Activated CD8-positive, alpha-beta memory T cell treated with anti-CD3 and anti-CD28 coated beads for 36 hours (primary cell): ENCODE data around the gene CHD2. TPM values are rescaled to one million over a fixed set of nuclear protein-coding genes. Genes with fewer than 3 reads are reported as not detected.

Experiments used
- CTCF ChIA-PET: fragments of 350-600 bp; sonication (Branson Sonifier 250); formaldehyde crosslinking; loops from one replicate; lab custom pipeline; 2021; ENCODE audit warnings: antibody characterized with exemption; lab: Charles Lee
- POLR2A ChIA-PET: fragments of 350-600 bp; sonication (Branson Sonifier 250); formaldehyde crosslinking; loops from one replicate; lab custom pipeline; 2021; ENCODE audit warnings: antibody characterized with exemption; lab: Charles Lee
- total RNA-seq, 2 experiments: library from RNA; stranded (reverse); gene quantifications; one replicate each; pipeline ENCODE4 v1.2.3, GENCODE V29; 2021

Gene CHD2
- total RNA-seq, 2 experiments from 2014 or later, result 90.6 to 92.3 TPM

DNA sequence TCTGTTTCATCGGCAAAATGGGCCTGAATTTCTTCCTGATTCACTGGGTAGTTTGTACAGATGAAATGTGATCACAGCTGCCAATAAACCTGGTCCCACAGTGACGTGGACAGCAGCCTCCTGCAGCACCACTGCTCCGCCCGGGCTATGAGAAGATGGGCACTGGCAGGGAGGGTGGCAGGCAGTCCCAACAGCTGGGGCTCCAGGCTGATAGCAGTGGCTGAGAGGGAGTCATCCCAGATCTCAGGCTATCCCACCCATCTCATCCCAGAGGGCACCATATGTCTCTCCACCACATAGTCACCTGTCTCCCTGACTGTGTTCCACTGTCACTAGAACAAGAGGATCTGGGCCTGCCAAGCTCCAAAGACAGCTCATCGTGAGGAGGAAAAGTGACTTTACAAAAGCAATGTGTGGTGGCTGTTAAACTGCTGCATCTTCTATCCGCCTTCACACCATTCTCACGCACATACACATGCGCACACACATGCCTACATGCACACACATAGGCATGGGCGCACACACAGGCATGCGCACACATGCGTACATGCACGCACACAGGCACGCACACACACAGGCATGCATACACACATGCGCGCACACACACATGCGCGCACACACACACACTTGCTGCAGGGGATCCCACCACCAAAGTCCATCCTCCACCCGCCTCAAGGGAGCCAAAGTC lies 142.7 kb downstream of the CHD2 start:
- ChIA-PET POLR2A (no interaction called here), CTCF (interaction anchor here (0.5 to 1.4 kb wide), 2 partner anchors 12 to 163 kb away, joined by 3 read pairs; no protein-coding TSS in a partner anchor)

GRCh38 chr15:93043621-93044300 lies 143.6 kb downstream of the CHD2 start:
- CTCF ChIA-PET, result interaction anchor here (0.5 to 1.4 kb wide), 2 partner anchors 13 to 162 kb away, joined by 3 read pairs; no protein-coding TSS in a partner anchor
- POLR2A ChIA-PET, result no interaction called here

GRCh38 chr15:93044301-93045190 lies 144.4 kb downstream of the CHD2 start:
- POLR2A ChIA-PET, result no interaction called here
- CTCF ChIA-PET, result interaction anchor here (1.4 kb wide), 2 partner anchors 14 kb away, joined by 3 to 4 read pairs; no protein-coding TSS in a partner anchor

DNA sequence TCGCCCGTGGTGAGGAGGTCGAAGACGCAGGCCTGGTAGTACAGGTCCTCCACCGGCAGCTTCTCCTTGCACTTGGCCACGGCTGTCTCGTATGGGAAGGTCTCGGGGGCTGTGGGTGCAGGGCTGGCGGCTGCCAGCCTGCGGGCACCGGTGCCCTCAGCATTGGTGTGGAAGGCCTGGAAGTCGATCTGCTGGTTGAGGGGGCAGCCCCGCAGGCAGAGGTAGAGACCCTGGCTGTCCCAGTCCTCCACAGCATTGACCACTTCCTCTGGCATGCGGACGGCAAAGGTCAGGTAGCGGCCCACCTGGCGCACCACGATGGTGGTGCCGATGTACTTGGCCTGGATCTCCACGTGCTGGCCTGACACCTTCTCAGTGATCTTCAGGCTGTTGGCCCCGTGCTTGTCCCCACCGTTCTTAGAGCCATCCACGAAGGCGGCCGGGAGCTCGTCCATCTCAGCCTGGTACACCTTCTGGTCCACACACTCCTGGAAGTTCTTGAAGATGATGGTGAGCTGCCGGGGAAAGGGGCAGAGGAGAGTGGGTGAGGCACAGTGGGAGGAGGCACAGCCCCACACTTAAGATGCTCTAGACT lies 145.2 kb downstream of the CHD2 start:
- ChIA-PET CTCF (interaction anchor here (1.4 kb wide), 1 partner anchor 15 kb away, joined by 4 read pairs; no protein-coding TSS in a partner anchor), POLR2A (no interaction called here)

DNA sequence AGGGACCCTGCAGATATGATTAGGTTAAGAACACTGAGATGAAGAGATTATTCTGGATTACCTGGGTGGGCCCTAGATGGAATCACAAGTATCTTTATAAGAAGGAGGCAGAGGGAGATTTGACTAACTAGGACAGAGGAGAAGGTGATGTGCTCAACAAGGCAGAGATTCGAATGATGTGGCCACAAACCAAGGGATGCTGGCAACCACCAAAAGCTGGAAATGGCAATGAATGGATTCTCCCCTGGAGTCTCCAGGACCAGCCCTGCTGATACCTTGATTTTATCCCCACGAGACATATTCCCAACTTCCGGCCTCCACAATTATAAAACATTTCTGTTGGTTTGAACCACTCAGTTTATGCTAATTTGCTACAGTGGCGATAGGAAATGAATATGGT lies 146.0 kb downstream of the CHD2 start:
- ChIA-PET CTCF (interaction anchor here (1.4 kb wide), 1 partner anchor 16 kb away, joined by 4 read pairs; no protein-coding TSS in a partner anchor), POLR2A (no interaction called here)

GRCh38 chr15:93046721-93047120 lies 146.6 kb downstream of the CHD2 start:
- CTCF ChIA-PET, result interaction anchor here (0.6 to 1.1 kb wide), 3 partner anchors 10 to 41 kb away, joined by 3 read pairs; no protein-coding TSS in a partner anchor
- POLR2A ChIA-PET, result interaction anchor here (0.6 kb wide), 1 partner anchor 71 kb away, joined by 3 read pairs; no protein-coding TSS in a partner anchor

- POLR2A ChIA-PET, result no interaction called here
- CTCF ChIA-PET, result interaction anchor here (0.6 to 1.1 kb wide), 3 partner anchors 12 to 40 kb away, joined by 3 read pairs; no protein-coding TSS in a partner anchor
These were observed 147.7 kb downstream of the CHD2 start for GRCh38 chr15:93047621-93048425.

GRCh38 chr15:93048426-93048721 lies 148.2 kb downstream of the CHD2 start:
- ChIA-PET CTCF (no interaction called here), POLR2A (no interaction called here)

- ChIA-PET CTCF (no interaction called here), POLR2A (no interaction called here)
These were observed 148.6 kb downstream of the CHD2 start for GRCh38 chr15:93048759-93049161.

- CTCF ChIA-PET, result no interaction called here
- POLR2A ChIA-PET, result no interaction called here
These were observed 149.1 kb downstream of the CHD2 start for GRCh38 chr15:93049233-93049632.

- ChIA-PET POLR2A (no interaction called here), CTCF (no interaction called here)
These were observed 149.9 kb downstream of the CHD2 start for GRCh38 chr15:93049914-93050578.

- ChIA-PET POLR2A (no interaction called here), CTCF (interaction anchor here (1.1 kb wide), 1 partner anchor 20 kb away, joined by 4 read pairs; no protein-coding TSS in a partner anchor)
These were observed 150.5 kb downstream of the CHD2 start for GRCh38 chr15:93050648-93051047.

DNA sequence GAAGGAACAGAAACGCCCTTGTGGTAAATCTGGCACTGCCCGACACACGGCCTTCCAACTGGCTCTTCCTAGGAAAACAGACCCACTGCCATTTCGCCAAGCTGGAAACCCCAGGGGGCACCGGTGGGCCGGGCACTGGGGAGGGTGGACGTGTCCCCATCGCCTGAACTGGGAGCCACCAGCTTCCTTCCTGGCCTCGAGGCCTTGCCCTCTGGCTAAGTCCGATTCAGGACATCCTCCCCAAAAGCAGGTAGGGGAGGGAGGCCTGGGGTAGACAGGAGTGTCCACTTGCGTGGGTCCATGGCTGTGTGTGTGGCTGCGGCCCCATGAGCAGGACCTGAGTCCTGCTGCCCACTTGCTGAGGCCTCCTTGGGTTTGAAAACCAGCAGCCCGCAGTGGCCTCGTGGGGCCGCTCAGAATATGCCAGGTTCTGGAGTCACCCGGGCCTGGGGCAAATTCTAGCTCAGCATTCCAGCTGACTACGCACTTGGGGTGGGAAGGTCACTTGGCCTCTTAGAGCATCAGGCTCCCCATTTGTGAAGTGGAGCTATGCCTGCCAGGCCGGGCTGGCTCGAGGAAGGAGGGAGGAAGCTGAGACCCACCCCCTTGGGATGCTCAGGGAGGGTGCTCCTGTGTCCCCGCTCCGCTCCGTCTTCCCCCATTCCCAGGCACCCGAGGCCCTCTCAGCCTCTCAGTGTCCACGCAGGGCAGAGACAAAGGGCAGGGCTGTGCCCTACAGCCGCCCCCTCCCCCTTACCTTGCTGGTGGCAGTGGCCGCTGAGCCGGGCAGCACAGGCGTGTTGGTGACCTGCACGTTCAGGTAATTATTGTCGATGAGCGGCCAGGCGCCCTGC lies 151.3 kb downstream of the CHD2 start:
- CTCF ChIA-PET, result interaction anchor here (1.1 kb wide), 1 partner anchor 21 kb away, joined by 4 read pairs; no protein-coding TSS in a partner anchor
- POLR2A ChIA-PET, result no interaction called here

- ChIA-PET POLR2A (no interaction called here), CTCF (no interaction called here)
These were observed 152.2 kb downstream of the CHD2 start for GRCh38 chr15:93052090-93052879.

- POLR2A ChIA-PET, result no interaction called here
- CTCF ChIA-PET, result no interaction called here
These were observed 155.1 kb downstream of the CHD2 start for GRCh38 chr15:93055211-93055610.

- ChIA-PET POLR2A (no interaction called here), CTCF (interaction anchor here (0.8 kb wide), 1 partner anchor 293 kb away, joined by 3 read pairs; no protein-coding TSS in a partner anchor)
These were observed 156.7 kb downstream of the CHD2 start for GRCh38 chr15:93056836-93057235.
